ENCODE measurements around the gene PPP2R5D.
A peak's percentile ranks its signal among the peaks of the same experiment; 100 is the strongest.

DNA sequence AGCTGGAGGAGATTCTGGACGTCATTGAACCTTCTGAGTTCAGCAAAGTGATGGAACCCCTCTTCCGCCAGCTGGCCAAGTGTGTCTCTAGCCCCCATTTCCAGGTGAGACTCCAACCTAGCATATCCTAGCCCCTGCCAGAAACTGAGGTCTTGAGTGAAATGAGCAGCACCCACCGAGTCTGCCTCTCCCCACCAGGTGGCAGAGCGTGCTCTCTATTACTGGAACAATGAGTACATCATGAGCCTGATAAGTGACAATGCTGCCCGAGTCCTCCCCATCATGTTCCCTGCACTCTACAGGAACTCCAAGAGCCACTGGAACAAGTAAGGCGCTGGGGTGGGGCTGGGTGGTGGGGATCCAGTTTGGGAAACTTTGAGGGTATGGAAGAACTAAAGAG lies 24.8 kb downstream of the PPP2R5D start:
- TF ChIP-seq, protein P1, sequence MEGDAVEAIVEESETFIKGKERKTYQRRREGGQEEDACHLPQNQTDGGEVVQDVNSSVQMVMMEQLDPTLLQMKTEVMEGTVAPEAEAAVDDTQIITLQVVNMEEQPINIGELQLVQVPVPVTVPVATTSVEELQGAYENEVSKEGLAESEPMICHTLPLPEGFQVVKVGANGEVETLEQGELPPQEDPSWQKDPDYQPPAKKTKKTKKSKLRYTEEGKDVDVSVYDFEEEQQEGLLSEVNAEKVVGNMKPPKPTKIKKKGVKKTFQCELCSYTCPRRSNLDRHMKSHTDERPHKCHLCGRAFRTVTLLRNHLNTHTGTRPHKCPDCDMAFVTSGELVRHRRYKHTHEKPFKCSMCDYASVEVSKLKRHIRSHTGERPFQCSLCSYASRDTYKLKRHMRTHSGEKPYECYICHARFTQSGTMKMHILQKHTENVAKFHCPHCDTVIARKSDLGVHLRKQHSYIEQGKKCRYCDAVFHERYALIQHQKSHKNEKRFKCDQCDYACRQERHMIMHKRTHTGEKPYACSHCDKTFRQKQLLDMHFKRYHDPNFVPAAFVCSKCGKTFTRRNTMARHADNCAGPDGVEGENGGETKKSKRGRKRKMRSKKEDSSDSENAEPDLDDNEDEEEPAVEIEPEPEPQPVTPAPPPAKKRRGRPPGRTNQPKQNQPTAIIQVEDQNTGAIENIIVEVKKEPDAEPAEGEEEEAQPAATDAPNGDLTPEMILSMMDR (IDR thresholded peaks at IDR 0.05): peak in 3 of 6 experiments; percentile 25 to 56 (median 43)
- no peak for TF ChIP-seq POLR2A (IDR thresholded peaks at IDR 0.05)

All from esophagus squamous epithelium (tissue), 4 donors.